GM12878 (cell line): ENCODE measurements around the gene EHD1. TPM values are rescaled to one million over a fixed set of nuclear protein-coding genes. Genes with fewer than 3 reads are reported as not detected.

Experiments used
- CBX3 ChIP-seq: fragments of 200-600 bp; sonication (generic); IDR thresholded peaks from 2 replicates; pipeline ENCODE4 v1.6.1; 2016; ENCODE audit warnings: low read depth, borderline replicate concordance
- CEBPB ChIP-seq, 2 experiments: fragments of 150-350 bp in 1 of 2; IDR thresholded peaks; 2 replicates each; pipeline ENCODE4 v1.6.1; 2012 to 2014; ENCODE audit warnings: low read depth in 2 of 2, low read length in 2 of 2, borderline replicate concordance in 1 of 2, inconsistent platforms in 1 of 2
- CTCF ChIP-seq, 3 experiments: IDR thresholded peaks in 2 of 3; conservative IDR thresholded peaks in 1 of 3; 2 replicates each; pipeline ENCODE4 v1.5.1; 2011; ENCODE audit warnings: low read depth in 3 of 3, low read length in 3 of 3, mild to moderate bottlenecking in 3 of 3, control low read depth in 2 of 3, moderate library complexity in 2 of 3, inconsistent platforms in 1 of 3, mixed read lengths in 1 of 3; ENCODE audit not compliant: control insufficient read depth in 2 of 3, insufficient read depth in 1 of 3; ENCODE audit errors: extremely low read depth in 1 of 3
- E2F8 ChIP-seq: fragments of 450-650 bp; IDR thresholded peaks from 2 replicates; pipeline ENCODE4 v1.6.1; 2018; ENCODE audit warnings: mild to moderate bottlenecking, low read depth, moderate library complexity; ENCODE audit not compliant: partially characterized antibody
- ESRRA ChIP-seq: IDR thresholded peaks from 2 replicates; pipeline ENCODE4 v1.6.1; 2012; ENCODE audit warnings: mild to moderate bottlenecking, low read length, improper control_type of control experiment
- HDAC2 ChIP-seq: fragments of 200-600 bp; sonication (generic); IDR thresholded peaks from 2 replicates; pipeline ENCODE4 v1.6.1; 2017
- IKZF1 ChIP-seq: fragments of 450-650 bp; conservative IDR thresholded peaks from 2 replicates; pipeline ENCODE4 v1.6.1; 2017; ENCODE audit warnings: antibody characterized with exemption, mild to moderate bottlenecking
- MYC ChIP-seq: IDR thresholded peaks from 2 replicates; pipeline ENCODE4 v1.6.1; 2011; ENCODE audit warnings: mild to moderate bottlenecking, low read length, moderate library complexity, inconsistent platforms; ENCODE audit not compliant: insufficient read depth, insufficient replicate concordance, insufficient read length, severe bottlenecking
- RBBP5 ChIP-seq: fragments of 200-600 bp; sonication (generic); conservative IDR thresholded peaks from 2 replicates; pipeline ENCODE4 v1.6.1; 2016
- RCOR1 ChIP-seq: conservative IDR thresholded peaks from 2 replicates; pipeline ENCODE4 v1.6.1; 2012; ENCODE audit warnings: low read depth, low read length, improper control_type of control experiment
- RUNX3 ChIP-seq: IDR thresholded peaks from 2 replicates; pipeline ENCODE4 v1.6.1; 2012; ENCODE audit warnings: low read length, inconsistent platforms
- SIN3A ChIP-seq: IDR thresholded peaks from 2 replicates; pipeline ENCODE4 v1.6.1; 2012; ENCODE audit warnings: low read depth, low read length, improper control_type of control experiment
- SMAD5 ChIP-seq: IDR thresholded peaks from 2 replicates; pipeline ENCODE4 v1.6.1; 2016; ENCODE audit warnings: antibody characterized with exemption, low read depth
- ZBTB33 ChIP-seq: fragments of 450-650 bp; IDR thresholded peaks from 2 replicates; pipeline ENCODE4 v1.6.1; 2017; ENCODE audit warnings: mild to moderate bottlenecking
- ZBTB4 ChIP-seq: fragments of 450-650 bp; formaldehyde crosslinking; IDR thresholded peaks from 2 replicates; pipeline ENCODE4 v1.4.0; 2022; ENCODE audit warnings: mild to moderate bottlenecking, moderate library complexity
- ZNF24 ChIP-seq: fragments of 450-650 bp; IDR thresholded peaks from 2 replicates; pipeline ENCODE4 v1.6.1; 2017; ENCODE audit warnings: antibody characterized with exemption, mild to moderate bottlenecking
- polyA plus RNA-seq, 11 experiments: library from polyadenylated mRNA; depleted of rRNA in 4 of 11; unstranded in 6 of 11; stranded (reverse) in 5 of 11; fragments of >200 nt; fragmentation: Nextera tagmentation in 4 of 11; fragmentation: Illumina TruSeq in 1 of 11; extraction: Ambion mirVana in 4 of 11; extraction: Trizol in 1 of 11; gene quantifications; 1 replicate in 1 of 11; 2 replicates in 10 of 11; pipeline versions ENCODE4 v1.2.1 to v1.2.3, GENCODE V29; 2011 to 2016; ENCODE audit warnings: inconsistent platforms in 2 of 11, missing spikeins in 2 of 11, low read depth in 1 of 11
- total RNA-seq, 4 experiments: library from RNA; depleted of rRNA in 3 of 4; stranded (reverse); fragments of >200 nt in 3 of 4; fragmentation: Illumina TruSeq in 1 of 4; extraction: Trizol in 1 of 4; gene quantifications; 2 replicates each; pipeline versions ENCODE4 v1.2.1 to v1.2.3, GENCODE V29; 2013 to 2021

Gene EHD1
- total and polyA plus RNA-seq, 10 of the 15 experiments (the other 5 are each of a cell fraction or from before 2014, with no cell fraction given), result 1.0 to 165 (median 66.5) TPM

GRCh38 chr11:64916040-64916774 lies 37.8 kb upstream of the EHD1 start (continued):
- peak; percentile 47; the same call in 1 of the 2 replicates for TF ChIP-seq IKZF1
- no peak for TF ChIP-seq ZBTB33
- no peak for TF ChIP-seq CEBPB (IDR thresholded peaks at IDR 0.05; ENCODE audit: borderline replicate concordance in 1 of 2, low read depth in 2 of 2, low read length in 2 of 2)
- TF ChIP-seq CBX3, result no peak
- TF ChIP-seq E2F8, result no peak
- TF ChIP-seq SIN3A, result peak; percentile 78
- no peak for TF ChIP-seq ZBTB4
- TF ChIP-seq RCOR1, result no peak
- TF ChIP-seq HDAC2, result no peak
- no peak for TF ChIP-seq CTCF (IDR thresholded peaks at IDR 0.05 in 2 of 3, conservative IDR thresholded peaks at IDR 0.05 in 1 of 3; ENCODE audit: control insufficient read depth in 2 of 3, extremely low read depth in 1 of 3, insufficient read depth in 1 of 3, low read depth in 3 of 3, low read length in 3 of 3)
- TF ChIP-seq RUNX3, result peak; percentile 52; the same call in 1 of the 2 replicates
- no peak for TF ChIP-seq ESRRA
- TF ChIP-seq MYC, result no peak
- no peak for TF ChIP-seq ZNF24
- no peak for TF ChIP-seq SMAD5
- no peak for TF ChIP-seq RBBP5
